Measurements from ENCODE around the gene YKT6. TPM values are rescaled to one million over a fixed set of nuclear protein-coding genes. Genes with fewer than 3 reads are reported as not detected.

The YKT6 gene
- total and polyA plus RNA-seq, 2 of the 8 experiments (the other 6 are each of a cell fraction or from before 2014, with no cell fraction given) = 75.3 to 103 TPM

- Histone ChIP-seq H3K27ac (ENCODE audit: low read depth, low read length) (no peak overlapping the region), H2BK15ac (ENCODE audit: low read length) (no peak overlapping the region), H3K4me2 (ENCODE audit: insufficient read depth in 1 of 2, low read depth in 2 of 2, low read length in 2 of 2) (no peak overlapping the region), H3K79me2 (ENCODE audit: control insufficient read depth in 1 of 2, insufficient read depth in 2 of 2, low read length in 2 of 2) (no peaks in the 10 kb centered on the region), H3K56ac (replicated peaks; ENCODE audit: insufficient read length, low read depth, low read length) (no peak overlapping the region), H4K91ac (replicated peaks; ENCODE audit: insufficient read length, low read length) (no peak overlapping the region), H4K20me1 (replicated peaks in 1 of 2; ENCODE audit: control insufficient read depth in 1 of 2, insufficient read depth in 2 of 2, low read length in 2 of 2) (peaks cover 0 to 5% of the 10 kb centered on the region in 2 experiments), H4K8ac (ENCODE audit: extremely low read depth, insufficient read depth, low read length) (no peak overlapping the region), H3K4me3 (ENCODE audit: extremely low read depth in 1 of 4, insufficient read depth in 2 of 4, low read depth in 3 of 4, low read length in 4 of 4) (no peak overlapping the region), H3K4me1 (replicated peaks in 1 of 4; ENCODE audit: control insufficient read depth in 3 of 4, insufficient read depth in 4 of 4, low read length in 3 of 4) (peaks cover 0 to 23% (median 16%) of the 10 kb centered on the region in 4 experiments; a peak in 6 of 7 replicates), H3K18ac (ENCODE audit: extremely low read depth, low read length) (no peak overlapping the region), H2BK12ac (ENCODE audit: low read depth, low read length) (no peak overlapping the region), H3K23me2 (ENCODE audit: low read depth, low read length) (no peaks in the 10 kb centered on the region), H3K9me3 (ENCODE audit: insufficient read depth in 2 of 2, low read depth in 1 of 2, low read length in 1 of 2) (no peaks in the 10 kb centered on the region; a peak in 1 of 4 replicates), H3K14ac (ENCODE audit: insufficient read length) (no peak overlapping the region), H2AK5ac (ENCODE audit: low read depth, low read length) (no peak overlapping the region), H3K9ac (replicated peaks in 1 of 4; ENCODE audit: extremely low read depth in 1 of 4, low read depth in 3 of 4, low read length in 3 of 4) (no peak overlapping the region), H2AFZ (ENCODE audit: low read length) (no peak overlapping the region), H3K27me3 (replicated peaks in 1 of 4; ENCODE audit: control insufficient read depth in 3 of 4, extremely low read depth in 1 of 4, insufficient read depth in 3 of 4, low read length in 3 of 4) (no peaks in the 10 kb centered on the region), H3K36me3 (ENCODE audit: control insufficient read depth in 2 of 4, insufficient read depth in 4 of 4, low read length in 3 of 4) (peaks cover 9 to 21% (median 10%) of the 10 kb centered on the region in 4 experiments), H3K79me1 (ENCODE audit: low read depth, low read length) (no peaks in the 10 kb centered on the region), H2BK120ac (replicated peaks; ENCODE audit: low read depth, low read length) (no peak overlapping the region), H2BK5ac (ENCODE audit: low read depth, low read length) (no peak overlapping the region), H3K23ac (ENCODE audit: insufficient read length) (no peak overlapping the region), H3K4ac (replicated peaks; ENCODE audit: insufficient read length, low read depth, low read length) (no peak overlapping the region), H4K5ac (ENCODE audit: insufficient read length, low read depth, low read length) (no peak overlapping the region), H2BK20ac (ENCODE audit: low read length) (no peak overlapping the region)
- ChIA-PET POLR2A (ENCODE audit: partially characterized antibody) (interaction anchor here (1.2 to 1.6 kb wide), 4 partner anchors 8 to 275 kb away, joined by 4 to 6 read pairs (median 5); partner anchors contain the start of genes NUDCD3 and PGAM2), CTCF (ENCODE audit: partially characterized antibody) (interaction anchor here (1.2 to 6.0 kb wide), 9 partner anchors 9 to 114 kb away, joined by 3 to 35 read pairs (median 5); no protein-coding TSS in a partner anchor)
- no peak for FAIRE-seq
- DNase-seq (ENCODE audit: low read depth in 1 of 2, low spot score in 2 of 2) = no peak
- WGBS, 2 experiments (ENCODE audit: extremely low coverage in 1 of 2, insufficient coverage in 1 of 2, insufficient read length in 1 of 2, insufficient replicate concordance in 2 of 2, low coverage in 1 of 2, low lambda C conversion rate in 2 of 2, missing lambda C conversion rate in 1 of 2) = 82% methylated on average over 7 of the region's 7 CpGs; no CpG with 5 or more reads in 1 of the 2 experiments
- no peak for TF ChIP-seq CHD2 (IDR thresholded peaks at IDR 0.05; ENCODE audit: low read length)
- no peak for TF ChIP-seq TAF1 (IDR thresholded peaks at IDR 0.05; ENCODE audit: low read depth, low read length)
- TF ChIP-seq SIRT6 (IDR thresholded peaks at IDR 0.05; ENCODE audit: low read length) = no peak
- TF ChIP-seq YY1 (IDR thresholded peaks at IDR 0.05; ENCODE audit: low read depth, low read length) = no peak
- no peak for TF ChIP-seq RAD21 (IDR thresholded peaks at IDR 0.05 in 1 of 2, conservative IDR thresholded peaks at IDR 0.05 in 1 of 2; ENCODE audit: low read depth in 2 of 2, low read length in 2 of 2)
- no peak for TF ChIP-seq CEBPB (IDR thresholded peaks at IDR 0.05; ENCODE audit: low read depth, low read length)
- TF ChIP-seq POLR2A (IDR thresholded peaks at IDR 0.05; ENCODE audit: control extremely low read depth in 1 of 2, low read depth in 2 of 2, low read length in 2 of 2) = no peak
- TF ChIP-seq SRF (IDR thresholded peaks at IDR 0.05; ENCODE audit: low read depth, low read length) = no peak
These were observed 14.8 kb downstream of the YKT6 start for GRCh38 chr7:44215531-44215930.

All from H1 (cell line).